ENCODE results near the gene TSPAN14. TPM values are rescaled to one million over a fixed set of nuclear protein-coding genes. Genes with fewer than 3 reads are reported as not detected.
A peak's percentile ranks its signal among the peaks of the same experiment; 100 is the strongest.
"Not testable (repeated sequence)": the region's sequence is repeated elsewhere in the genome, so short reads cannot be mapped to it uniquely, and the experiment has no call there.

Gene TSPAN14
- polyA plus RNA-seq, 2 donors: 50.6 to 63.2 TPM

DNA sequence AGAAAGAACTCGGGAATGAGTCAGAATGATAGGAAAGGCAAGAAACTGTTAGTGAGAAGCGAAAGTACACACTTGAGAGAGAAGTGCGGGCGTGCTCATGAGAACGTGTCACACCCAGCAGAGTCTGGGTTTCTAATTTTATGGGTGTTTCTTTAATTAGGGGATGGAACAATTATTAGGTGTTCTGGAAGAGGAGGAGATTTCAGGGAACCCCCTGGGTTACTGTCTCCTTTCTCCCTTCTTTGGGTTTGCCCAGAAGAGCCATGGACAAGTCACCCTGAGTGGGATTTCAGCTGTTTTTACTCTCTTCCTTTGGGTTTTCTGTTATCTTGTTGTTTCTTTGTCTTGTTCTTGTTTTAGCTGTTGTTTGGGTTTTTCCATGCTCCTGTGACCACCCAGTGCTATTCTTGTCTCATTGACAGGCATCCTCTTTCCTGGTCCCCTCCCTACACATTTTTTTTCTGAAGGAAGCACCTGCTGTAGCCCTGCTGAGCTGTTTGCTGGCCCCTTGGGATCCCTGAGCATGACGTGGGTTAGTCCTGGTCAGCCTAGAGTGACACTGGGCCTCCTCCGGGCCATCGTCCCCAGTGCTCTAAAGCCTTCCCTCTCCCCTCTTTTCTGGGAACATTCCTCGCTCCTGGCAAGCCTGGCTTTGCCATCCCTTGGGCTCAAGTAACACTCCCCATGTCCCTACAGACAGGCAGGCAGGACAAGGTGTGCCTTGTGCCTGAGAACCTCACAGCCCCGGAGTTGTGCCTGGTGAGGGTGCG, 87.1 kb downstream of the TSPAN14 start:
- no peaks in the 10 kb centered on the region for H3K27me3 ChIP-seq (ENCODE audit: control insufficient read depth in 1 of 2, insufficient read depth in 2 of 2, low read length in 2 of 2)
- no peaks in the 10 kb centered on the region for H3K9me3 ChIP-seq (ENCODE audit: control insufficient read depth in 2 of 2, insufficient read depth in 1 of 2, low read depth in 1 of 2, low read length in 1 of 2)
- peaks cover 2 to 24% of the 10 kb centered on the region in 2 donors for H3K4me1 ChIP-seq (ENCODE audit: control insufficient read depth in 2 of 2, insufficient read depth in 2 of 2, low read length in 1 of 2)
- H3K4me3 ChIP-seq (ENCODE audit: low read depth in 1 of 2, low read length in 2 of 2): peak overlapping the region; percentile 17 to 23
- WGBS, 2 donors: 45 to 58% methylated on average over 11 of the region's 11 CpGs
- H3K36me3 ChIP-seq (ENCODE audit: control insufficient read depth in 2 of 2, insufficient read depth in 2 of 2, low read length in 1 of 2): no peaks in the 10 kb centered on the region
- H3K27ac ChIP-seq (ENCODE audit: low read depth in 2 of 2, low read length in 1 of 2): no peak overlapping the region

DNA sequence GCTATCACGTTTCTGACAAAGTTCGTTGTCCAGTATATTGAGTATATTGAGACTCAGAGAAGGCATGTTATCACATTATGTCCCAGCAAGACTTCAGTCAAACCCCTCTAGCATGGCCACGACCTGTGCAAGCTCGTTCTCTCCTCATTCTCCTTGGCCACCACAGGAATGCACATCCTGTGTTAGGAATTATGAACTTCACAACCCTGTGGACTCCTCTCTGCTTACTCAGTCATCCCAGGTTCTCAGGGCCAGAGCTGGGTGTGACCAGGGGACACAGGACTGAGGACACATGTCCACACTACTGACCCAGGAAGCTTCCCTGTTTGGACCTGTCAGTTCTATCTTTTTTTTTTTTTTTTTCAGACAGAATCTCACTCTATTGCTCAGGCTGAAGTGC, 87.9 kb downstream of the TSPAN14 start:
- Histone ChIP-seq H3K27ac (ENCODE audit: low read depth in 2 of 2, low read length in 1 of 2) (no peak overlapping the region), H3K9me3 (ENCODE audit: control insufficient read depth in 2 of 2, insufficient read depth in 1 of 2, low read depth in 1 of 2, low read length in 1 of 2) (no peaks in the 10 kb centered on the region), H3K27me3 (ENCODE audit: control insufficient read depth in 1 of 2, insufficient read depth in 2 of 2, low read length in 2 of 2) (no peaks in the 10 kb centered on the region), H3K4me1 (ENCODE audit: control insufficient read depth in 2 of 2, insufficient read depth in 2 of 2, low read length in 1 of 2) (peaks cover 0 to 23% of the 10 kb centered on the region in 2 donors), H3K4me3 (ENCODE audit: low read depth in 1 of 2, low read length in 2 of 2) (no peak overlapping the region), H3K36me3 (ENCODE audit: control insufficient read depth in 2 of 2, insufficient read depth in 2 of 2, low read length in 1 of 2) (no peaks in the 10 kb centered on the region)
- 87% methylated on average over 4 of the region's 4 CpGs for whole genome bisulfite sequencing, 2 donors

DNA sequence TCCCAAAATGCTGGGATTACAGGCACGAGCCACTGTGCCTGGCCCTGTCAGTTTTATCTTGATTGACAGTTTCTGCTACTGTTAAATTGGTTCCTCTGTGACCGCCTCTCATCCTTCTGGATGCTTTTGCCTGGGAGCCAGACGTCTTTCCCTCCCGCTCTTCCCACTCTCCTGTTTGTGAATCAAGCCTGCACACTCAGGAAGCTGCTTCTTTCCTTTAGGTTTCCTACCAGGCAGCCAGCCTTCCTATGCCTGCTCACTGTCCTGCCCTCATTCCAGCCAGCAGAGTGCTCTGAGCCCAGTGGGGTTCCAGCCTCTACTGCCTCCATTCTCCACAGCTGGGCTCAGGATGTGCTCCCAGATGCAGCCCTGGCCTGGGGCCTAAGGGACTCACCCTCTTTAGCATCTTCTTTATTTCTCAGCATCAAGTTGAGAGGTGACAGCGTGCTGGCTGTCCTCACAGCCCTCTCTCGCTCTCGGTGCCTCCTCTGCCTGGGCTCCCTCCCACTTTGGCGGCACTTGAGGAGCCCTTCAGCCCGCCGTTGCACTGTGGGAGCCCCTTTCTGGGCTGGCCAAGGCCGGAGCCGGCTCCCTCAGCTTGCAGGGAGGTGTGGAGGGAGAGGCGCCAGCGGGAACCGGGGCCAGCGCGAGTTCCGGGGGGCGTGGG, 88.7 kb downstream of the TSPAN14 start:
- no peaks in the 10 kb centered on the region for H3K9me3 ChIP-seq (ENCODE audit: control insufficient read depth in 2 of 2, insufficient read depth in 1 of 2, low read depth in 1 of 2, low read length in 1 of 2)
- peaks cover 0 to 23% of the 10 kb centered on the region in 2 donors for H3K4me1 ChIP-seq (ENCODE audit: control insufficient read depth in 2 of 2, insufficient read depth in 2 of 2, low read length in 1 of 2)
- WGBS, 2 donors: 93 to 94% methylated on average over 17 to 19 of the region's 19 CpGs
- H3K27ac ChIP-seq (ENCODE audit: low read depth in 2 of 2, low read length in 1 of 2): no peak overlapping the region
- no peaks in the 10 kb centered on the region for H3K36me3 ChIP-seq (ENCODE audit: control insufficient read depth in 2 of 2, insufficient read depth in 2 of 2, low read length in 1 of 2)
- H3K27me3 ChIP-seq (ENCODE audit: control insufficient read depth in 1 of 2, insufficient read depth in 2 of 2, low read length in 2 of 2): no peaks in the 10 kb centered on the region
- H3K4me3 ChIP-seq (ENCODE audit: low read depth in 1 of 2, low read length in 2 of 2): no peak overlapping the region

DNA sequence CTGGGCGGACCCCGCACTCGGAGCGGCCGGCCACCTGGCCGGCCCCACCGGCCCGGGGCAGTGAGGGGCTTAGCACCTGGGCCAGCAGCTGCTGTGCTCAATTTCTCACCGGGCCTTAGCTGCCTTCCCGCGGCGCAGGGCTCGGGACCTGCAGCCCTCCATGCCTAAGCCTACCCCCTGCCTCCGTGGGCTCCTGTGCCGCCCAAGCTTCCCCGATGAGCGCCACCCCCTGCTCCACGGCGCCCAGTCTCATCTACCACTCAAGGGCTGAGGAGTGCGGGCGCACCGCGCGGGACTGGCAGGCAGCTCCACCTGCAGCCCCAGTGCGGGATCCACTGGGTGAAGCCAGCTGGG, 89.2 kb downstream of the TSPAN14 start:
- H3K4me3 ChIP-seq (ENCODE audit: low read depth in 1 of 2, low read length in 2 of 2); H3K9me3 ChIP-seq (ENCODE audit: control insufficient read depth in 2 of 2, insufficient read depth in 1 of 2, low read depth in 1 of 2, low read length in 1 of 2); H3K36me3 ChIP-seq (ENCODE audit: control insufficient read depth in 2 of 2, insufficient read depth in 2 of 2, low read length in 1 of 2); H3K27ac ChIP-seq (ENCODE audit: low read depth in 2 of 2, low read length in 1 of 2); H3K27me3 ChIP-seq (ENCODE audit: control insufficient read depth in 1 of 2, insufficient read depth in 2 of 2, low read length in 2 of 2): not testable (repeated sequence)
- WGBS, 2 donors: 96 to 99% methylated on average over 25 of the region's 25 CpGs
- H3K4me1 ChIP-seq (ENCODE audit: control insufficient read depth in 2 of 2, insufficient read depth in 2 of 2, low read length in 1 of 2): peaks cover 0 to 23% of the 10 kb centered on the region in 2 donors

DNA sequence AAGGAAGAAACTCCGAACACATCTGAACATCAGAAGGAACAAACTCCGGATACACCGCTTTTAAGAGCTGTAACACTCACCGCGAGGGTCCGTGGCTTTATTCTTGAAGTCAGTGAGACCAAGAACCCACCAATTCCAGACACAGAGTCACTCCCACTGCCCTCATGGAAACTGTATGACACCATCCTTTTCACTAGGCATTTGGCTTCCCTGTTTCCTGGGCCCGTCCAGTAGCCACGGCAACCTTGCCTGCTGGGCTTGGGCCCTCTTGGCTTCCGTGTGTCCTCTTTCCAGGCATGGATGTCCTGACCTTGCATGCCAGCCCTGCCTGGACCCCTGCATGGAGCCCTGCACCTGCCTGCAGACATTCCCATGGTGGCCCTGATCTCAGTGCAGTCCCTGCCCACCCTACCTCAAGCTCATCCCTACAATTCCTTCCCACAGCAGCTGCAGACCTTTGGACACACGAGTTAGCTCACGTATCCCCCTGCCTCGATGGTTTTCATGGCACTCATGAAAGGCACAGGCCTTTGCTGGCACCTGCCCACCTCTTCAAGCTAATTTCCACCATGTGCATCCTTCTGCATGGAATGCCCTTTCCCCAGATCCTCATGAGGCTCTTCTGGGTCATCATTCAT, 90.3 kb downstream of the TSPAN14 start:
- Histone ChIP-seq H3K9me3 (ENCODE audit: control insufficient read depth in 2 of 2, insufficient read depth in 1 of 2, low read depth in 1 of 2, low read length in 1 of 2) (no peaks in the 10 kb centered on the region), H3K36me3 (ENCODE audit: control insufficient read depth in 2 of 2, insufficient read depth in 2 of 2, low read length in 1 of 2) (no peaks in the 10 kb centered on the region), H3K27ac (ENCODE audit: low read depth in 2 of 2, low read length in 1 of 2) (no peak overlapping the region), H3K4me3 (ENCODE audit: low read depth in 1 of 2, low read length in 2 of 2) (no peak overlapping the region), H3K4me1 (ENCODE audit: control insufficient read depth in 2 of 2, insufficient read depth in 2 of 2, low read length in 1 of 2) (peaks cover 0 to 14% of the 10 kb centered on the region in 2 donors), H3K27me3 (ENCODE audit: control insufficient read depth in 1 of 2, insufficient read depth in 2 of 2, low read length in 2 of 2) (no peaks in the 10 kb centered on the region)
- 92 to 94% methylated on average over 12 of the region's 12 CpGs for WGBS, 2 donors

DNA sequence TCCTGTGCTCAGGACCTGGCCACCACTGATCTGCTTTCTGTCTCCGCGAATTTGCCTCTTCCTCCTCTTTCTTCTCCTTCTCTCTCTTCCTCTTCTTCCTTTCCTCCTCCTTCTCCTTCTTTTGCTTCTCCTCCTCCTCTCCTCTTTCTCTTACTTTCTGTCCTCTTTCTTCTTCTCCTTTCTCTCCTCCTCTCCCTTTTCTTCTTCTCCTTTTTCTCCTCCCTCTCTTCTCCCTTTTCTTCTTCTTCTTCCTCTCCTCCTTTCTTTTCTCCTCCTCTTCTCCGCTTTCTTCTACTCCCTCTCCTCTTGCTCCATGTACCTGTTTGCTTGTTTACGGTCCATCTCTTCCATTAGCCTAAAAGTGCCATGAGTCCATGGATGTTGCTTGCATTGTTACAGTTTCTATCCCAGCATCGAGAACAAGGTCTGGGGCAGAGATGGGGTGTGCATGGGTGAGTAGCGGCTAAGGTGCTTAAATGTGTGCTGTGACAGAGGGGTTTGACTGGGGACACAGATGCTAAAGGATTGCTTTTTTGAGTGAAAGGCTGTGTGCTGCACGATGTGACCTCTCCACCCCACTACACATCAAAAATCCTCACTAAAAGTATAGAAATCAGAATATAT, 91.3 kb downstream of the TSPAN14 start:
- no peaks in the 10 kb centered on the region for H3K9me3 ChIP-seq (ENCODE audit: control insufficient read depth in 2 of 2, insufficient read depth in 1 of 2, low read depth in 1 of 2, low read length in 1 of 2)
- no peak overlapping the region for H3K27ac ChIP-seq (ENCODE audit: low read depth in 2 of 2, low read length in 1 of 2)
- H3K4me1 ChIP-seq (ENCODE audit: control insufficient read depth in 2 of 2, insufficient read depth in 2 of 2, low read length in 1 of 2): peaks cover 0 to 7% of the 10 kb centered on the region in 2 donors
- no peaks in the 10 kb centered on the region for H3K27me3 ChIP-seq (ENCODE audit: control insufficient read depth in 1 of 2, insufficient read depth in 2 of 2, low read length in 2 of 2)
- 88% methylated on average over 7 of the region's 7 CpGs for WGBS, 2 donors
- no peaks in the 10 kb centered on the region for H3K36me3 ChIP-seq (ENCODE audit: control insufficient read depth in 2 of 2, insufficient read depth in 2 of 2, low read length in 1 of 2)
- H3K4me3 ChIP-seq (ENCODE audit: low read depth in 1 of 2, low read length in 2 of 2): no peak overlapping the region

DNA sequence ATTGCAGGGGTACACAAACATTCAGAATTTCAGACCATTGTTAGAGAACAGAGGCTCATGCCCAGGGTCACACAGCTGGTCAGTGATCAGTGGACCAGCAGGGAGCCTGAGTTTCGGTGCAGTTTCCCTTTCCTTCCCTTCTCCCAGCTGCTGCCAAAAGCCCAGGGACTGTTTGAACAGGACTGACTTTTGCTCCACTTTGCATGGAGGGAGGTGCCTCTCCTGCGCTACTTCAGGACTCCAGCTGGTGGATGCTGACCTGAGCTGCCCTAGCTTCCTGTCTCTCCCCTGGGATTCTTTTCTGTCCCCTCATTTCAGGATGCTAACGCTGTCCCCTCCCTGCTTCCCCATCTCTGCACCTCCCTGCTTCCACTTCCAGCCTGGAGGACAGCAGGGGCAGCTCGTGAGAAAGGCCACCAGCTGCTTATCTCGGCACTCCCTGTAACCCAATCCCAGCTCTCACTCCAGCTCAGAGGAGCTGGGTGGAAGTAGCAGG, 98.1 kb downstream of the TSPAN14 start:
- Histone ChIP-seq H3K36me3 (ENCODE audit: control insufficient read depth in 2 of 2, insufficient read depth in 2 of 2, low read length in 1 of 2) (no peaks in the 10 kb centered on the region), H3K27ac (ENCODE audit: low read depth in 2 of 2, low read length in 1 of 2) (no peak overlapping the region), H3K27me3 (ENCODE audit: control insufficient read depth in 1 of 2, insufficient read depth in 2 of 2, low read length in 2 of 2) (no peaks in the 10 kb centered on the region), H3K9me3 (ENCODE audit: control insufficient read depth in 2 of 2, insufficient read depth in 1 of 2, low read depth in 1 of 2, low read length in 1 of 2) (no peaks in the 10 kb centered on the region), H3K4me3 (ENCODE audit: low read depth in 1 of 2, low read length in 2 of 2) (no peak overlapping the region), H3K4me1 (ENCODE audit: control insufficient read depth in 2 of 2, insufficient read depth in 2 of 2, low read length in 1 of 2) (no peaks in the 10 kb centered on the region)
- 29 to 59% methylated on average over 5 of the region's 5 CpGs for whole genome bisulfite sequencing, 2 donors

DNA sequence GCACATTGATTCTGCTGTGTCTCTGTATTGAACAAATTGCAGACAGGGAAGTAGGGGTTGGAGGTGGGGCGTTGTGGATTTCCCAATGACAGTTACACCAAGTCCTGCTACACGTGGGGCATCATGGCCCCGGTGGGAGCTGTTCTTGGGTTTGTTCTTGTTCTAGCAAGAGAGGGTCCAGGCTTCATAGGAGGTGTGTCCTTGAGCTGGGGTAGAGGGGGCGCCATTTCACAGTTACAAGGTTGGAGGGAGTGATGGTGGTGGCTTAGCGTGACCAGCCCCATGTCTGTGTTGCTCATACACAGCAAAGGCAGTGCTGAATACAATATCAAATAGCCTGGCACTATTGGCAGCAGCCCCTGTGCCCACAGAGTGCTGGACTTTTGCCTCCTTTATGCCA, 99.3 kb downstream of the TSPAN14 start:
- Histone ChIP-seq H3K9me3 (ENCODE audit: control insufficient read depth in 2 of 2, insufficient read depth in 1 of 2, low read depth in 1 of 2, low read length in 1 of 2) (no peaks in the 10 kb centered on the region), H3K27ac (ENCODE audit: low read depth in 2 of 2, low read length in 1 of 2) (no peak overlapping the region), H3K36me3 (ENCODE audit: control insufficient read depth in 2 of 2, insufficient read depth in 2 of 2, low read length in 1 of 2) (no peaks in the 10 kb centered on the region), H3K4me3 (ENCODE audit: low read depth in 1 of 2, low read length in 2 of 2) (no peak overlapping the region), H3K4me1 (ENCODE audit: control insufficient read depth in 2 of 2, insufficient read depth in 2 of 2, low read length in 1 of 2) (no peaks in the 10 kb centered on the region), H3K27me3 (ENCODE audit: control insufficient read depth in 1 of 2, insufficient read depth in 2 of 2, low read length in 2 of 2) (no peaks in the 10 kb centered on the region)
- 83 to 87% methylated on average over 5 of the region's 5 CpGs for WGBS, 2 donors

DNA sequence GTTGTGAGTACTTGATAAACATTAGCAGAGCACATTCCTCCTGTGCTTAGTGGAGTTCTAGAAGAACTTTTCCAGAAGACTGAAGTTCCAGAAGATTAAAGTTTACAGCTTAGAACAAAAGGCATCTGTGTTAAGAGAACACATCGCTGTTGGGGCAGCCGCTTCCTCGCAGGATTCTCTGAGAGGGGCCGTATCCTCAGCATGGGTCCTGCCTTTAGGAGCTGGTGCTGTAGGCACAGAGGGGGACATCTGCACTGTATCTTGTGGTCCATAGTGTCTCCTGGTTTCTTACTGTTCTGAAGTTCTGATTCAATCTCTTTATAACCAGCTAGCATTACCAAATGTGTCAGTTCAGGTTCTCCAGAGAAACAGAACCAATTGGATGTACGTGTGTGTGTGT, 99.9 kb downstream of the TSPAN14 start:
- H3K9me3 ChIP-seq (ENCODE audit: control insufficient read depth in 2 of 2, insufficient read depth in 1 of 2, low read depth in 1 of 2, low read length in 1 of 2): no peaks in the 10 kb centered on the region
- H3K27me3 ChIP-seq (ENCODE audit: control insufficient read depth in 1 of 2, insufficient read depth in 2 of 2, low read length in 2 of 2): no peaks in the 10 kb centered on the region
- no peak overlapping the region for H3K4me3 ChIP-seq (ENCODE audit: low read depth in 1 of 2, low read length in 2 of 2)
- H3K4me1 ChIP-seq (ENCODE audit: control insufficient read depth in 2 of 2, insufficient read depth in 2 of 2, low read length in 1 of 2): no peaks in the 10 kb centered on the region
- H3K27ac ChIP-seq (ENCODE audit: low read depth in 2 of 2, low read length in 1 of 2): no peak overlapping the region
- 84 to 91% methylated on average over 5 of the region's 5 CpGs for WGBS, 2 donors
- H3K36me3 ChIP-seq (ENCODE audit: control insufficient read depth in 2 of 2, insufficient read depth in 2 of 2, low read length in 1 of 2): no peaks in the 10 kb centered on the region

Data from esophagus (tissue), 2 donors.